ENCODE measurements around the gene TGFB2. TPM values are rescaled to one million over a fixed set of nuclear protein-coding genes. Genes with fewer than 3 reads are reported as not detected.
A peak's percentile ranks its signal among the peaks of the same experiment; 100 is the strongest.

TGFB2 gene
- polyA plus RNA-seq, 2 of the 4 experiments (the other 2 are of a cell fraction): 29.7 to 65.8 TPM

DNA sequence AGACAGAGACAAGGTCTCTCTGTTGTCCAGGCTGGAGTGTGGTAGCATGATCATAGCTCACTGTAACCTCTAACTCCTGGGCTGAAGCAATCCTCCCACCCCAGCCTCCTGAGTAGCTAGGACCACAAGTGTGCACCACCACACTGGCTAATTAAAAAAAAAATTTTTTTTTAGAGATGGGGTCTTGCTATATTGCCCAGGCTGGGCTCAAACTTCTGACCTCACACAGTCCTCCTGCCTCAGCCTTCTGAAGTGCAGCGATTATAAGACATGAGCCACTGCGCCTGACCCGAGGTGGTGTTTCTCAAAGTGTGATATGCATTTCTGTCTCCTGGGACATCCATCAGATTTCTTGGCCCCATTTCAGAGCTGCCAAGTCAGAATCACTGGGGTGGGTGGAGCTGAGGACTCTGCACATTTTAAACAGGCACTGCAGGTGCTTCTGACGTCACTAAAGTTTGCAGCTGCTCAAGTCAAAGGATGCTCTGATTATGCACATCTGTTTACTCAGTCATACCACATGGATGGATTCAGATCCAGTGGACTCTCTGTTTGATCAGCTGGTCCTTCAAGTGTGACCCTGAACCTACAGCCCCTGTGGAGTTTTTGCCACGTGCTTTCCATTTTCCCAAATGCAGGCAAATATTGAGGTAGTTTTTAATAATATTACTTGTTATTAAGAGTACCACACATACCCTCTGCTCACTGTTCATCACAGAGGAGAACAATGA, 21.4 kb downstream of the TGFB2 start (continued):
- TF ChIP-seq HMGXB4 (CRISPR knock-in tag; IDR thresholded peaks at IDR 0.05; ENCODE audit: borderline replicate concordance) (no peak), EP300 (IDR thresholded peaks at IDR 0.05) (peak; percentile 81 to 84; a peak in 4 of 5 replicates), EHMT2 (IDR thresholded peaks at IDR 0.05; ENCODE audit: low read depth) (no peak), HOXB5 (CRISPR knock-in tag; IDR thresholded peaks at IDR 0.05) (peak; percentile 93), NR3C1 (IDR thresholded peaks at IDR 0.05) (no peak), RFX5 (IDR thresholded peaks at IDR 0.05) (no peak), SMC3 (IDR thresholded peaks at IDR 0.05) (peak; percentile 32; the same call in 2 of the 3 replicates), NFE2L2 (conservative IDR thresholded peaks at IDR 0.05; ENCODE audit: low read length) (no peak), REST (IDR thresholded peaks at IDR 0.05) (peak; percentile 35; the same call in 1 of the 2 replicates), RARB (CRISPR knock-in tag; IDR thresholded peaks at IDR 0.05) (no peak), RAD21 (conservative IDR thresholded peaks at IDR 0.05 in 1 of 2, IDR thresholded peaks at IDR 0.05 in 1 of 2) (peak in 1 of 2 experiments; percentile 46; a peak in 3 of 5 replicates), HOXB13 (CRISPR knock-in tag; IDR thresholded peaks at IDR 0.05; ENCODE audit: low read depth) (no peak), SREBF2 (IDR thresholded peaks at IDR 0.05) (no peak), MAFK (IDR thresholded peaks at IDR 0.05; ENCODE audit: partially characterized antibody) (peak; percentile 8), PHF8 (IDR thresholded peaks at IDR 0.05; ENCODE audit: borderline replicate concordance, low read depth) (no peak), MAZ (IDR thresholded peaks at IDR 0.05; ENCODE audit: borderline replicate concordance, low read depth, low read length) (no peak)
- TF ChIP-seq, protein P1, sequence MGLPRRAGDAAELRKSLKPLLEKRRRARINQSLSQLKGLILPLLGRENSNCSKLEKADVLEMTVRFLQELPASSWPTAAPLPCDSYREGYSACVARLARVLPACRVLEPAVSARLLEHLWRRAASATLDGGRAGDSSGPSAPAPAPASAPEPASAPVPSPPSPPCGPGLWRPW (IDR thresholded peaks at IDR 0.05): no peak; the same call in 1 of the 2 replicates
- TF ChIP-seq, protein P2, sequence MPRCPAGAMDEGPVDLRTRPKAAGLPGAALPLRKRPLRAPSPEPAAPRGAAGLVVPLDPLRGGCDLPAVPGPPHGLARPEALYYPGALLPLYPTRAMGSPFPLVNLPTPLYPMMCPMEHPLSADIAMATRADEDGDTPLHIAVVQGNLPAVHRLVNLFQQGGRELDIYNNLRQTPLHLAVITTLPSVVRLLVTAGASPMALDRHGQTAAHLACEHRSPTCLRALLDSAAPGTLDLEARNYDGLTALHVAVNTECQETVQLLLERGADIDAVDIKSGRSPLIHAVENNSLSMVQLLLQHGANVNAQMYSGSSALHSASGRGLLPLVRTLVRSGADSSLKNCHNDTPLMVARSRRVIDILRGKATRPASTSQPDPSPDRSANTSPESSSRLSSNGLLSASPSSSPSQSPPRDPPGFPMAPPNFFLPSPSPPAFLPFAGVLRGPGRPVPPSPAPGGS (IDR thresholded peaks at IDR 0.05): peak; percentile 71; the same call in 1 of the 3 replicates
- TF ChIP-seq, protein P3, sequence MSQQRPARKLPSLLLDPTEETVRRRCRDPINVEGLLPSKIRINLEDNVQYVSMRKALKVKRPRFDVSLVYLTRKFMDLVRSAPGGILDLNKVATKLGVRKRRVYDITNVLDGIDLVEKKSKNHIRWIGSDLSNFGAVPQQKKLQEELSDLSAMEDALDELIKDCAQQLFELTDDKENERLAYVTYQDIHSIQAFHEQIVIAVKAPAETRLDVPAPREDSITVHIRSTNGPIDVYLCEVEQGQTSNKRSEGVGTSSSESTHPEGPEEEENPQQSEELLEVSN (IDR thresholded peaks at IDR 0.05; ENCODE audit: borderline replicate concordance, low read depth): peak; percentile 67; the same call in 1 of the 2 replicates
- TF ChIP-seq, protein P4, sequence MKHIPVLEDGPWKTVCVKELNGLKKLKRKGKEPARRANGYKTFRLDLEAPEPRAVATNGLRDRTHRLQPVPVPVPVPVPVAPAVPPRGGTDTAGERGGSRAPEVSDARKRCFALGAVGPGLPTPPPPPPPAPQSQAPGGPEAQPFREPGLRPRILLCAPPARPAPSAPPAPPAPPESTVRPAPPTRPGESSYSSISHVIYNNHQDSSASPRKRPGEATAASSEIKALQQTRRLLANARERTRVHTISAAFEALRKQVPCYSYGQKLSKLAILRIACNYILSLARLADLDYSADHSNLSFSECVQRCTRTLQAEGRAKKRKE (CRISPR knock-in tag; IDR thresholded peaks at IDR 0.05; ENCODE audit: low read depth): peak; percentile 86; the same call in 1 of the 2 replicates
